ENCODE data around the gene KIF26B.

Gene KIF26B

DNA sequence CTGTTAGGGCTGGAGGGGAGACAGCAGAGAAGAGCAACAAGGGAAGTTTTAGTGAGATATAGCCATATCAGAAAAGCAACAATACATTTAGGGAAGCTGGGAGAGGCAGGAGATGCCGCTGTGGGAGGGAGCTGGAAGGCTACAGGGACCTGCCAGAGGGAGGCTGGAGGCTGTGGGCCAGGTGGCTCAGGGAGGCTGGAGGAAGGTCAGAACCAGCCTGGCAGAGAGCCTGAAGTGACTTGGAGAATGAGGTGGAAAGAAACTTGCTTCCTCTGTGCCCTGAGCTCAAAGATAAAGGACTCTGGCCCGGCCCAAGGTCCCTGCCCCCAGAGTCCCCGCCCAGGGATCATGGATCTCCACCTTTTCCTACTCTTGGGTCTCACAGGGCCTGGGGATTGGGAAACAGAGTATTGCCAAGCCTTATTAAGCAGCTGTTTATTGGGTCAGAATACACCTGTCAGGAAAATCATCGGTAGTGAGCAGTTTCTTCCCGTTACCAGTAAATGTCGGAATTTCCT is 85.9 kb downstream of the KIF26B start:
- Histone ChIP-seq H3K36me3 (ENCODE audit: control insufficient read depth, insufficient read depth, low read length) (no peaks in the 10 kb centered on the region), H3K4me1 (ENCODE audit: control insufficient read depth, insufficient read depth, low read length) (peaks cover 17% of the 10 kb centered on the region), H3K4me3 (ENCODE audit: low read length) (no peak overlapping the region), H3K9me3 (ENCODE audit: control insufficient read depth, low read length) (no peaks in the 10 kb centered on the region), H3K9ac (ENCODE audit: low read length) (no peak overlapping the region), H3K27me3 (ENCODE audit: control insufficient read depth, insufficient read depth, low read length) (no peaks in the 10 kb centered on the region)

DNA sequence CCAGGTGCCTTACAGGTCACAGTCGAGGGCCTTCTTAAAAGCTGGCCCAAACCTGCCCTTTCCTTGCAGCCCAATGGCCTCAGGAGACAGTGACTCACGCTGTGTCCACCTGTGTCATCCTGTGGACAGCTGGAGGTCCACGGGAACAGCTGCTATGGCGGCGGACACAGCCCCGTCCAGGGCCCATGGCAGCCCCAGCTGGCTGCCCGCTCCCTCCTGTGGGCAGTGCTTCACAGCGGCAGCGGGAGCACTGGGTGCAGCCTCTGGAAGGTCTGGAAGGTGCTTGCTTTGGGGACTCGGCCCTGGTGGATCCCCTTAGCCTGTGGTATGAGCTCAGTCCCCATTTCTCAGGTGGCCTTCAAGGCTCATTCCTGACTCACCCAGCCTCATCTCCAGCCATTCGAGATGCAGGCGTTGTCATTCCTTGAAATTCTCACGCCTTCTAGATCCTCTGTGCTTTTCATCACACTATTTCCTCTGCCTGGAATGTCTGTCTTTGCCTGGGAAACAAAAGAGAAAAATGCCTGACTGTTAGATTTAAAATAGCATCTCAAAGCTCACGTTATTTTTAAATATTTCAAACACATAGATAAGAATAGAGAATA is 86.8 kb downstream of the KIF26B start:
- Histone ChIP-seq H3K27me3 (ENCODE audit: control insufficient read depth, insufficient read depth, low read length) (no peaks in the 10 kb centered on the region), H3K9ac (ENCODE audit: low read length) (no peak overlapping the region), H3K4me1 (ENCODE audit: control insufficient read depth, insufficient read depth, low read length) (peaks cover 17% of the 10 kb centered on the region), H3K4me3 (ENCODE audit: low read length) (no peak overlapping the region), H3K36me3 (ENCODE audit: control insufficient read depth, insufficient read depth, low read length) (no peaks in the 10 kb centered on the region), H3K9me3 (ENCODE audit: control insufficient read depth, low read length) (no peaks in the 10 kb centered on the region)

DNA sequence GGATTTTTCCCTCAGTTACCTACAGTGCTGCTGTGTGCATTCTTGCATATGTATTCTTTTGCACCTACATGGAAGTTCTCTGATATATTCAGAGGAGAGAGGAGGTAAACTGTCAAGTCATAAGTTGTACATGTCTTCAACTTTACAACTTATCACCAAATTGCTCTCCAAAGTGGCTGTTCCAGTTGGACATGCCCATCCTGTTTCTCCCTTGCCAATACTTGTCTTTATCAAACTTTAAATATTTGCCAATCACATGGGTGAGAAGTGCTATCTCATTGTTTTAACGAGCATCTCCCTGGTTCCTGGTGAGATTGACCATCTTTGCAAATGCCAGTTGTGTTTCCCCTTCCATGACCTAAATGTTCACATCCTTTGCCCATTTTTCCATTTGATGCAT is 88.2 kb downstream of the KIF26B start:
- H3K4me3 ChIP-seq (ENCODE audit: low read length), result no peak overlapping the region
- peaks cover 17% of the 10 kb centered on the region for H3K4me1 ChIP-seq (ENCODE audit: control insufficient read depth, insufficient read depth, low read length)
- no peaks in the 10 kb centered on the region for H3K27me3 ChIP-seq (ENCODE audit: control insufficient read depth, insufficient read depth, low read length)
- H3K9ac ChIP-seq (ENCODE audit: low read length), result no peak overlapping the region
- no peaks in the 10 kb centered on the region for H3K36me3 ChIP-seq (ENCODE audit: control insufficient read depth, insufficient read depth, low read length)
- H3K9me3 ChIP-seq (ENCODE audit: control insufficient read depth, low read length), result no peaks in the 10 kb centered on the region

DNA sequence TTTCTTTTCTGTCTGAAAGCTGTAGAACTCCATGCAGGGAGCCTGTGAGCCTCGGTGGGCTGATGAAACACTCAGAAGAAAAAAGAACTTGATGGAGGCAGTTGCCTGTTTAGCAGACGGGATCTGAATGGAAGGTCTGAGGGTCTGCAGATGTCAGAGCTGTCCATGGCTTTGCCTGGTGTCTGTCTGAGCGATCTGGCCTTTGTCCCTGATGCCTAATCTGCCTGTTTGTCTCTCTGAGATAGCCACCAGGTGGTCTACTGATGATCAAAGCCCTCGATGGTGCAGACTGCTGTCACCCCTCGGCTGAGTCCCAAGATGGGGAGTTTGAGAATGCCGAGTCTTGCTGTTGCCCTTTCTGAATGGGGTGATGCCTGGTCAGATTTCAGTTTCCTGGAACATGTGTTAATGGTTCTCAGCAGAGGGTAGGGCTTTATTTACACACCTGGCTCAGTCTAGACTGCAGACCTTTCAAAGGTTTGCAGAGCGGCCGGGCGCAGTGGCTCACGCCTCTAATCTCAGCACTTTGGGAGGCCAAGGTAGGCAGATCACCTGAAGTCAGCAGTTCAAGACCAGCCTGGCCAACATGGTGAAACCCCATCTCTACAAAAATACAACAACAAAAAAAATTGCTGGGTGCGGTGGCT is 90.4 kb downstream of the KIF26B start:
- Histone ChIP-seq H3K36me3 (ENCODE audit: control insufficient read depth, insufficient read depth, low read length) (no peaks in the 10 kb centered on the region), H3K27me3 (ENCODE audit: control insufficient read depth, insufficient read depth, low read length) (no peaks in the 10 kb centered on the region), H3K9me3 (ENCODE audit: control insufficient read depth, low read length) (no peaks in the 10 kb centered on the region), H3K4me3 (ENCODE audit: low read length) (no peak overlapping the region), H3K4me1 (ENCODE audit: control insufficient read depth, insufficient read depth, low read length) (peaks cover 20% of the 10 kb centered on the region), H3K9ac (ENCODE audit: low read length) (no peak overlapping the region)

DNA sequence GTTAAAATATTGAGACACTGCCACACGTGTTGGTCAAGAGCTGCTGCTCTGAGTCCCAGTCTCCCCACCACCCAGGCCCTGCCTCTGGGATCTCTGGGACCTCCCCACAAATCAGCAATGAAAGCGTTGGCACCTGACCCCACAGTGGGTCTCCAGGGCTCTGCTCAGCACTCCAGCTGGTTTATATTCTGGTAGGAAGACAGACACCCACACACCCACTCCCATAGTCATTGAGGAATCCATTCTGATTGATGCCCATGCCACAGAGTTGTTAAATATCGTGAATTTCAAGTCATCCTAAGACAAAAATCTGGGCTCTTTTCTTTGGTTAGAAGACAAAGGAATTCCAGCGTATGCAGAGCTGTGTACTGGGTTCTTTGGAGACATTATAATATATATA is 91.6 kb downstream of the KIF26B start:
- Histone ChIP-seq H3K27me3 (ENCODE audit: control insufficient read depth, insufficient read depth, low read length) (no peaks in the 10 kb centered on the region), H3K36me3 (ENCODE audit: control insufficient read depth, insufficient read depth, low read length) (no peaks in the 10 kb centered on the region), H3K4me1 (ENCODE audit: control insufficient read depth, insufficient read depth, low read length) (peaks cover 20% of the 10 kb centered on the region), H3K9me3 (ENCODE audit: control insufficient read depth, low read length) (no peaks in the 10 kb centered on the region), H3K4me3 (ENCODE audit: low read length) (no peak overlapping the region), H3K9ac (ENCODE audit: low read length) (no peak overlapping the region)

DNA sequence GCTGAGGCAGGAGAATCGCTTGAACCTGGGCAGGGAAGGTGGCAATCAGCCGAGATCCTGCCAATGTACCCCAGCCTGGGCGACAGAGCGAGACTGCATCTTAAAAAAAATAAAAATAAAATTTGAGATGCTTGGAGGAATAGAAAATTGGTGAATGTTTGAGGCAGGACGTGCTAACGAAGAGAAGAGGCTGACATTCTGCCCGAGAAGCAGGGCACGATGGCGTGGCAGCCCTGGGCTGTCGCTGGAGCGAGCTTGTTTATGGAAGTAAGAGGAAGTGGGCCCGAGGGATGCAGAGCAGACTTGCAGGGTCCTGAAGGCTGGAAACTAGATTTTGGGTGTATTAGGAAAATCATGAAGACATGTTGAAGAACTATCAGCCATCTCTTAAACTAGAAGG is 92.6 kb downstream of the KIF26B start:
- H3K4me1 ChIP-seq (ENCODE audit: control insufficient read depth, insufficient read depth, low read length), result peaks cover 20% of the 10 kb centered on the region
- H3K9me3 ChIP-seq (ENCODE audit: control insufficient read depth, low read length), result no peaks in the 10 kb centered on the region
- H3K9ac ChIP-seq (ENCODE audit: low read length), result no peak overlapping the region
- H3K27me3 ChIP-seq (ENCODE audit: control insufficient read depth, insufficient read depth, low read length), result no peaks in the 10 kb centered on the region
- no peaks in the 10 kb centered on the region for H3K36me3 ChIP-seq (ENCODE audit: control insufficient read depth, insufficient read depth, low read length)
- no peak overlapping the region for H3K4me3 ChIP-seq (ENCODE audit: low read length)

DNA sequence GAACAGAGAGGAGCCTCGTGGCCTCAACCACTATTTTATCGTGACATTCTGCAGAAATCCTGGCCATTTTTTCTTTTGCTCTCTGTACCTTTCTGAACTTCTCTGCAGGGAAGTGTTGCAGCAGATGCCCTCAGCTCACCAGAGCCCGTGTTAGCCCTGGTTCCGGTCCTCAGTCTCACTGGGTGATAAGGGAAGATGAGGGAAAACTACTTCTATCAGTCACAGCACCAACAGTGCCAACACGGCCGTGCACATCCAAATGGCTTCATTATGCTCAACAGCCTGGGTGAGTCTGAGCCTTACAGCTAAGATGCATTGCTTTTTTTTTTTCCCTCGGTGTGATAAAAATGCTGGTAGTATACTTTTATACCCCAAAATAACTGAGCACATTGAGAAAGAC is 93.0 kb downstream of the KIF26B start:
- H3K4me1 ChIP-seq (ENCODE audit: control insufficient read depth, insufficient read depth, low read length), result peaks cover 17% of the 10 kb centered on the region
- no peaks in the 10 kb centered on the region for H3K36me3 ChIP-seq (ENCODE audit: control insufficient read depth, insufficient read depth, low read length)
- H3K9ac ChIP-seq (ENCODE audit: low read length), result no peak overlapping the region
- no peaks in the 10 kb centered on the region for H3K27me3 ChIP-seq (ENCODE audit: control insufficient read depth, insufficient read depth, low read length)
- no peaks in the 10 kb centered on the region for H3K9me3 ChIP-seq (ENCODE audit: control insufficient read depth, low read length)
- H3K4me3 ChIP-seq (ENCODE audit: low read length), result no peak overlapping the region

DNA sequence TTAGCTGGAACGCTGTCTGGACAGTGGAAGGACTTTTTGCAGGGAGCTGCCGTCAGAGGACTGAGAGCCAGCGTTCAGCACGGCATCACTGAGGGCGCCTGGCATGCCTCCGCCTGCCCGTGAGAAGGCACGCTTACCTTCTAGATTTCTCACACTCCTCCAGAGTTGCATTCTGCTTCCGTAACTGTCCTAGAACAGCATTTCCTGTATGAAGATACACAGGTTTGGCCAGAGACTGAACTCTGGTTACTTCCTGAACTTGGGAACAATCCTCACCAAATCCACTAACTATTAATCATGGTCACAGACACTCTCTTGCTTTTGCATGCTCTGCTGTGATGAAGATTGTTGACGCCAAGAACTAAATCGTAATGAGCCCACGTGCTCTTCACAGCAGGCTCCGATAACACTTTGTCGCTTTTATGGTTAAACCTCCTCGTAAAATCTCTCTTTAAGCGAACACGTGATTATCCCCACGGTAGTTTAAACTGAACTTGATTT is 93.5 kb downstream of the KIF26B start:
- Histone ChIP-seq H3K27me3 (ENCODE audit: control insufficient read depth, insufficient read depth, low read length) (no peaks in the 10 kb centered on the region), H3K36me3 (ENCODE audit: control insufficient read depth, insufficient read depth, low read length) (no peaks in the 10 kb centered on the region), H3K9ac (ENCODE audit: low read length) (no peak overlapping the region), H3K4me1 (ENCODE audit: control insufficient read depth, insufficient read depth, low read length) (peaks cover 12% of the 10 kb centered on the region), H3K9me3 (ENCODE audit: control insufficient read depth, low read length) (no peaks in the 10 kb centered on the region), H3K4me3 (ENCODE audit: low read length) (no peak overlapping the region)

DNA sequence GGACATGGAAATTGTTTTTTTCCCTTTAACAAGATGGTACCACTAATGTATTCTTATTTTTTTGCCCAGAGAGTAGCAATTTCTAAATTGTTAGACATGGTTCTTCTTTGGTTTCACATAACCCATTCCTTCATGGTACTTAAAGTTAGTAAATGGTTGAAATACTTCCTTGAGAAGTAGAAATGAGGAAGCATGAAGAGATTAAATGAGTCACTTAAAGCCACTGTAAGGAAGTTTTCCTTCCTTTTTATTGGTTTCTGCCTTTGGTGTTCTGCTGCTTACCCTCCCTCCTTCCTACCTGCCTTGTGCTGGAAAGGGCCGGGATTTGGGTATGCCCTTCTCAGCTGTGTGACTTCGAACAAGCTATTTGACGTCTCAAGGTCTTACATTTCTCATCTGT is 101.0 kb downstream of the KIF26B start:
- H3K27me3 ChIP-seq (ENCODE audit: control insufficient read depth, insufficient read depth, low read length), result no peaks in the 10 kb centered on the region
- H3K36me3 ChIP-seq (ENCODE audit: control insufficient read depth, insufficient read depth, low read length), result no peaks in the 10 kb centered on the region
- no peaks in the 10 kb centered on the region for H3K9me3 ChIP-seq (ENCODE audit: control insufficient read depth, low read length)
- peaks cover 43% of the 10 kb centered on the region for H3K4me1 ChIP-seq (ENCODE audit: control insufficient read depth, insufficient read depth, low read length)
- H3K9ac ChIP-seq (ENCODE audit: low read length), result no peak overlapping the region
- no peak overlapping the region for H3K4me3 ChIP-seq (ENCODE audit: low read length)

DNA sequence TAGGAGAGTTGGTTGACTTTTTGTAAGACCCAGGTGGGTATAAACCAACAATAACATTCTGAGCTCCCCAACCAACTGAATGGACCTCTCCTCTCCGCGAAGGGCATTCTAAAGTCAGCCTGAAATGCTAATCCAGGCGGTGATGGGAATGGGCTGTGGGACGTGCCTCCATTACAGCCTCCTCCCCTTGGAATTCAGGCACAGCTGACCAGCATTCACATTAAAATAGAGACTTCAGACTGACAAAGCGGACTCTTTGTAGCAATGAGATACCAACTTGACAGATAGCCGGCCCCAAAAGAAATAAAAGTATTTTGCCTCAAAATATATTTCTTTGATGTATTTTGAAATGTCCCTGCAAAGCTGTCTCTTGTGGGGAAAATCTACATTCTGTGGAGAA is 101.7 kb downstream of the KIF26B start:
- Histone ChIP-seq H3K27me3 (ENCODE audit: control insufficient read depth, insufficient read depth, low read length) (no peaks in the 10 kb centered on the region), H3K36me3 (ENCODE audit: control insufficient read depth, insufficient read depth, low read length) (no peaks in the 10 kb centered on the region), H3K9me3 (ENCODE audit: control insufficient read depth, low read length) (no peaks in the 10 kb centered on the region), H3K9ac (ENCODE audit: low read length) (no peak overlapping the region), H3K4me3 (ENCODE audit: low read length) (no peak overlapping the region), H3K4me1 (ENCODE audit: control insufficient read depth, insufficient read depth, low read length) (peaks cover 43% of the 10 kb centered on the region)

DNA sequence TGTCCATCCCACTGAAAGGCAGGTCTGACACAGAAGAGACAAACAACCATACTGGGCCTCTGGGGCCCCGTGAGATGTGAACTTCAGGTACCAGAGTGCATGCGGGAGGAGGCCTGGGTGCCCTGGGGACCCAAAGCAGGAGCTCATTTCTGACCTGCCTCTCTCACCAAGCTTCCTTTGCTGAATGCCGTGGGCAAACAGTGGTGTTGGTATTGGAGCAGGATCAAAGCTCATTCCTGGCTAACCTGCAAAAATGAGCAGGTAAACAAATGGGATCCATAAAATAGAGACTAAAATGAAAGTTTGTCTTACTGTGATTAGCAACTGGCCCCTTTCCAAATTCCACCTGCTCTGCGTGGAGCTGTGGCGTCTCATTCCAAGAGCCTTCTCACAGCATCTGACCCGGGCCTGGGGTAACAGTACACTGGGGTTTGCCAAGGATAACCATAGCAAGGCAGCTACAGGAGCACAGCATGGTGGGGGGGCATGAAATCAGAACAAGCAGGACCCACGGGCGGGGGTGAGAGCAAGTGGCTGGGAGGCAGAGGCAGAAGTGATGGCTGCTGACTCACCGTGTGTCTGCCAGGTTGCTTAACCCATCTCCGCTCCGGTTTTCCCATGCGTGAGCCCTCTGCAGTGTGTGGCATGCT is 103.6 kb downstream of the KIF26B start:
- no peaks in the 10 kb centered on the region for H3K9me3 ChIP-seq (ENCODE audit: control insufficient read depth, low read length)
- no peak overlapping the region for H3K4me3 ChIP-seq (ENCODE audit: low read length)
- peak overlapping the region; percentile 50 for H3K9ac ChIP-seq (ENCODE audit: low read length)
- H3K27me3 ChIP-seq (ENCODE audit: control insufficient read depth, insufficient read depth, low read length), result no peaks in the 10 kb centered on the region
- no peaks in the 10 kb centered on the region for H3K36me3 ChIP-seq (ENCODE audit: control insufficient read depth, insufficient read depth, low read length)
- H3K4me1 ChIP-seq (ENCODE audit: control insufficient read depth, insufficient read depth, low read length), result peaks cover 43% of the 10 kb centered on the region

DNA sequence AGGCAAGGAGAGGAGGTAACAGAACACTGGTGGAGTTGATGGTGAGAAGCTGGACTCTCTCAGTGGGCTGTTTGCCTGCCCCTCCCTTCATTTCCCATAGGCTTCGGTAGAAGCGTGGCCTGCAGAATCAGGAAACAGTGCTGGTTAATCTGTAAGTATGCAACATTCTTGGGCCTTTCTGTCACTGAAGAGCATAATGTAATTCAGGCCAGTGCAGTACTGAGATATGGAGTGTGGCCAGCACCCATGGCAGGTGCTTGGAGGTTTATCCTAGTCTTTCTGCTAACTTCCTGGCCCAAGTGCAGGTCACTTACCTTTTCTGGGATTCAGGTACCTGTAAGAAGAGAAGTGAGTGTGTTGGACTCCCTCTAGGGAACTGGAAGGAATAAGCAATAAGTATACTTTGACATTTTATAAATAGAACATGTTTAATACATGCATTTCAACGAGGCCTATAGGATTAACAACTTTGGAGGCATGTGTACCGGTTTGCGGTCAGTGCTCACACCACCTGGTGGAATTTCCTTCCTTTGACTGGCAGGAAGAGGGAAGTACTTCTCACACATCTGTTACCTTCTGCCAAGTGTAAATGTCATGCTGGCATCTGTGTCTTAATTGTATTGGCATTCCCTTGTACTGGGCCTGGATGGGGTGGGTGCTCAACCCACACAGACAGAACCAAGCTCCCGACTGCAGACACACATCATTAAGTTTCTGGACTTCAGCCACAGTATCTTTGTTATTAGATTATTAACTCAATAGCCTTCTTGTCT is 105.5 kb downstream of the KIF26B start:
- H3K9me3 ChIP-seq (ENCODE audit: control insufficient read depth, low read length), result no peaks in the 10 kb centered on the region
- no peak overlapping the region for H3K4me3 ChIP-seq (ENCODE audit: low read length)
- no peaks in the 10 kb centered on the region for H3K36me3 ChIP-seq (ENCODE audit: control insufficient read depth, insufficient read depth, low read length)
- H3K27me3 ChIP-seq (ENCODE audit: control insufficient read depth, insufficient read depth, low read length), result no peaks in the 10 kb centered on the region
- H3K9ac ChIP-seq (ENCODE audit: low read length), result no peak overlapping the region
- H3K4me1 ChIP-seq (ENCODE audit: control insufficient read depth, insufficient read depth, low read length), result peaks cover 42% of the 10 kb centered on the region
